ENCODE measurements around the gene KRT25. TPM values are rescaled to one million over a fixed set of nuclear protein-coding genes. Genes with fewer than 3 reads are reported as not detected.

KRT25 gene, protein sequence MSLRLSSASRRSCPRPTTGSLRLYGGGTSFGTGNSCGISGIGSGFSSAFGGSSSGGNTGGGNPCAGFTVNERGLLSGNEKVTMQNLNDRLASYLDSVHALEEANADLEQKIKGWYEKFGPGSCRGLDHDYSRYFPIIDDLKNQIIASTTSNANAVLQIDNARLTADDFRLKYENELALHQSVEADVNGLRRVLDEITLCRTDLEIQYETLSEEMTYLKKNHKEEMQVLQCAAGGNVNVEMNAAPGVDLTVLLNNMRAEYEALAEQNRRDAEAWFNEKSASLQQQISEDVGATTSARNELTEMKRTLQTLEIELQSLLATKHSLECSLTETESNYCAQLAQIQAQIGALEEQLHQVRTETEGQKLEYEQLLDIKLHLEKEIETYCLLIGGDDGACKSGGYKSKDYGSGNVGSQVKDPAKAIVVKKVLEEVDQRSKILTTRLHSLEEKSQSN
- not detected for total RNA-seq

DNA sequence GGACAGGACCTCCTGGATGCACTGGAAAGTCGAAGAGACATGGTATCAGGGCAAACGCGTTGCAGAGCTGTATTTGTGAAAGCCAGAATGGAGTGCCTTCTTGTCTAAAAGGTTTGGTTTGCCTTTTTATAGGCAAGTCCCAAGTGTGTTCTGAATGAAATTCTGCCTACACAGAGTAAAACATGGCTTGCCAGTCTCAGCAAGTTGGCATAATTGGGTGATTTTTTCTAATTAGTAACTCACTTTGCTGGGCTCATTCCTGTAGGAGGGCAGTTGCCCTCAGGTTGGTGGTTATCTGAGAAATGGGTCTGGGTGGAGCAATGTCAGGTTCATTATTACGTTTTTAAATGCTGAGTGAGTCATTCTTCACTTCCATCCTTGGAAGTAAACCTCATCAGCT, at the start of gene KRT25:
TSS of gene KRT25 (minus strand) at position 101 of the 400 bp plus-strand sequence. CDS start at position 41, 60 bp downstream.
- H3K27me3 ChIP-seq = no peaks in the 10 kb centered on the region
- TF ChIP-seq POLR2A (IDR thresholded peaks at IDR 0.05) = no peak
- TF ChIP-seq, protein P1, sequence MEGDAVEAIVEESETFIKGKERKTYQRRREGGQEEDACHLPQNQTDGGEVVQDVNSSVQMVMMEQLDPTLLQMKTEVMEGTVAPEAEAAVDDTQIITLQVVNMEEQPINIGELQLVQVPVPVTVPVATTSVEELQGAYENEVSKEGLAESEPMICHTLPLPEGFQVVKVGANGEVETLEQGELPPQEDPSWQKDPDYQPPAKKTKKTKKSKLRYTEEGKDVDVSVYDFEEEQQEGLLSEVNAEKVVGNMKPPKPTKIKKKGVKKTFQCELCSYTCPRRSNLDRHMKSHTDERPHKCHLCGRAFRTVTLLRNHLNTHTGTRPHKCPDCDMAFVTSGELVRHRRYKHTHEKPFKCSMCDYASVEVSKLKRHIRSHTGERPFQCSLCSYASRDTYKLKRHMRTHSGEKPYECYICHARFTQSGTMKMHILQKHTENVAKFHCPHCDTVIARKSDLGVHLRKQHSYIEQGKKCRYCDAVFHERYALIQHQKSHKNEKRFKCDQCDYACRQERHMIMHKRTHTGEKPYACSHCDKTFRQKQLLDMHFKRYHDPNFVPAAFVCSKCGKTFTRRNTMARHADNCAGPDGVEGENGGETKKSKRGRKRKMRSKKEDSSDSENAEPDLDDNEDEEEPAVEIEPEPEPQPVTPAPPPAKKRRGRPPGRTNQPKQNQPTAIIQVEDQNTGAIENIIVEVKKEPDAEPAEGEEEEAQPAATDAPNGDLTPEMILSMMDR (IDR thresholded peaks at IDR 0.05) = no peak
- no peak within 1 kb of the TSS for H3K27ac ChIP-seq
- H3K36me3 ChIP-seq = no peaks in the 10 kb centered on the region
- no peak for DNase-seq
- no peak within 1 kb of the TSS for H3K4me3 ChIP-seq
- peaks cover 0 to 4% (median 0%) of the 10 kb centered on the region in 4 donors for H3K9me3 ChIP-seq
- no peaks in the 10 kb centered on the region for H3K4me1 ChIP-seq

DNA sequence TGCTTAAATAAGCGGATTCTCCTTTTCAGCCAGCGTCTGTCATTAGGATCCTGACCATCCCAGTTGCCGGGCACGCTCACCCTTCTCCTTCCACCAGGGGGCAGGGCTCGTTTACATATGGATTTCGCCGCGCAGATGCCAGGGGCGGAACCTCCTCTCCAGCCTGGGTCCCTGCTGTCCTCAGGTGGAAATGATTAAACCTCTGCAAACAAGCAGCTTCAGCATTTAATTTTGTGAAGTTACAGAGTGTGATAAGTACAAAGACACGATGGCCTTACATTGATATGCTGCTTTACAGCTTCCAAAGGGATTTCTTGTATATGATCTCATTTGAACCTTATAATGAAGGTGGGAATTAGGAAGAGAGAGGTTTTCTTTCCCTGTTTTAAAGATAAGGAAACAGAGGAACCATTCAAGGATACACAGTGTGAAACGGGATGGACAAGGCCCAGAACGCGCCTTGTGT, 48.5 kb upstream of the KRT25 start:
- Histone ChIP-seq H3K27me3 (no peaks in the 10 kb centered on the region), H3K4me1 (no peaks in the 10 kb centered on the region), H3K36me3 (no peaks in the 10 kb centered on the region), H3K9me3 (no peaks in the 10 kb centered on the region), H3K27ac (no peak overlapping the region), H3K4me3 (no peak overlapping the region)
- peak; percentile 81 to 92 (median 86) for DNase-seq
- TF ChIP-seq POLR2A (IDR thresholded peaks at IDR 0.05) = no peak
- TF ChIP-seq, protein P1 (IDR thresholded peaks at IDR 0.05) = peak; percentile 46 to 90 (median 84)

DNA sequence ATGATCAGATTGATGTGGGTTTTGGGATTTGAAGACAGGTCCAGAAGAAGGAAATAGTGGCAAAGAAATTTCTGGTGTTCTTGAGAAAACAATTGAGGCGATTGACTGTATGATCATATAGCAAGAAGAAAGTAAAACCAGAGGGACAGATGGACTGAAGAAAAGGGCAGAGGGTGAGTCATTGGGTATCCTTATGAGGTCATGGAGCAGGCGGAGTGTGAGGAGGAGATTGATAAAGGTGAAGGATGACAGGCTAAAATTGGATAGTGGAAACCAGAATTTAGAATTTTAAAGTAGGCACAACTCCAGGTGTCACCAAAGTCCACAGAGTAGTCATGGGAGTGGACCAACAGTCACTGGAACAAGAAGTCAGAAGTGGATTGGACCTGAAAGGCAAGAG, 46.0 kb upstream of the KRT25 start:
- no peaks in the 10 kb centered on the region for H3K27me3 ChIP-seq
- no peaks in the 10 kb centered on the region for H3K4me1 ChIP-seq
- no peak overlapping the region for H3K27ac ChIP-seq
- H3K4me3 ChIP-seq = no peak overlapping the region
- TF ChIP-seq POLR2A (IDR thresholded peaks at IDR 0.05) = no peak
- TF ChIP-seq, protein P1 (IDR thresholded peaks at IDR 0.05) = no peak
- no peak for DNase-seq
- no peaks in the 10 kb centered on the region for H3K36me3 ChIP-seq
- H3K9me3 ChIP-seq = no peaks in the 10 kb centered on the region

DNA sequence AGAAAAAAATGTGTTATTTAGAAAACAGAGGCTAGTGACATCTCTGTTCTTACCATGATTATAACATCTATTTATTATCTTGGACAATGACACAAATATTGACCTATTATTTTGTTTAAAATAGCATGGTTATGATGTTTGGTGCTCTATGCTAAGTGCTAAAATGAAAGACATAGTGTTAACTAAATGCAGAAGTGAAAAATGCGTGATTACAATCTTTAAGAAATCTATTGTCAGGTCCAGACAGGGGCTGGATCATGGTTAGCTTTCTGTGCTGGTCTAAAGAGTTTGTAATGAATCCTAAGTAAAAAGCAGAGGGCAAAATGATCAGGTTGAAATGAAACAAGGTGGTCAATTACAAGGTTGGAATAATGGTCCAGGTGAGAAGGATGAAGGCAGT, 45.2 kb upstream of the KRT25 start:
- DNase-seq = no peak
- H3K4me1 ChIP-seq = no peaks in the 10 kb centered on the region
- no peaks in the 10 kb centered on the region for H3K36me3 ChIP-seq
- no peaks in the 10 kb centered on the region for H3K27me3 ChIP-seq
- no peak overlapping the region for H3K27ac ChIP-seq
- no peak overlapping the region for H3K4me3 ChIP-seq
- no peaks in the 10 kb centered on the region for H3K9me3 ChIP-seq
- TF ChIP-seq, protein P1 (IDR thresholded peaks at IDR 0.05) = no peak
- no peak for TF ChIP-seq POLR2A (IDR thresholded peaks at IDR 0.05)

DNA sequence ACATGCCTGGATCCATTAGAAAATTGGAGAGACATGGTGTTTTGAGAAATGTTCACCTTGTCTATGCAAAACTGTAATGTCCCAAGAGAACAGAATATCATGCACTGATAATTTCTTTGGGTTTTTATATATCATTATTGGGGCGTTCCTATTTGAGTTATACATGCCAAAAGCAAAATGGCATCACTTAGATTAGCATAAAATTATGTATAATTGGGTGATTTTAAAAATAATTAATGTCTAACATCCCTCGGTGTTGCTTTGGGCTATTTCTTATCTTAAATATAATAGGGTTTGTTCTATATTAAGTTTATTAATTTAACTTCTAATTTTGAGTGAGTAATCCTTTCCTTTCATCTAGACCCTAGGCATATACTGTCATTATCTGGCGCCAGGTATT, 44.7 kb upstream of the KRT25 start, which contains the start of gene KRT28:
TSS of gene KRT28 (minus strand) at position 101 of the 400 bp plus-strand sequence. CDS start at position 35, 66 bp downstream.
- no peaks in the 10 kb centered on the region for H3K9me3 ChIP-seq
- no peaks in the 10 kb centered on the region for H3K36me3 ChIP-seq
- no peaks in the 10 kb centered on the region for H3K4me1 ChIP-seq
- no peak within 1 kb of the TSS for H3K27ac ChIP-seq
- TF ChIP-seq POLR2A (IDR thresholded peaks at IDR 0.05) = no peak
- TF ChIP-seq, protein P1 (IDR thresholded peaks at IDR 0.05) = no peak
- DNase-seq = no peak
- H3K4me3 ChIP-seq = no peak within 1 kb of the TSS
- H3K27me3 ChIP-seq = no peaks in the 10 kb centered on the region
